ENCODE results near the gene IGF2BP3. TPM values are rescaled to one million over a fixed set of nuclear protein-coding genes. Genes with fewer than 3 reads are reported as not detected.

The IGF2BP3 gene
- total RNA-seq, 3 donors from 2014 or later = 0.32 to 0.86 (median 0.43) TPM

- peaks cover 4% of the 10 kb centered on the region for H3K27me3 Mint-ChIP-seq (ENCODE audit: low read depth)
- H3K4me3 Mint-ChIP-seq = no peak overlapping the region
- ATAC-seq (no peak), DNase-seq (no peak)
- no peaks in the 10 kb centered on the region for H3K9me3 Mint-ChIP-seq
- H3K36me3 Mint-ChIP-seq (ENCODE audit: insufficient read depth) = no peaks in the 10 kb centered on the region
- peaks cover 13% of the 10 kb centered on the region for H3K4me1 Mint-ChIP-seq (ENCODE audit: low read depth)
Observed at GRCh38 chr7:23393636-23394035, 76.7 kb downstream of the IGF2BP3 start.

DNA sequence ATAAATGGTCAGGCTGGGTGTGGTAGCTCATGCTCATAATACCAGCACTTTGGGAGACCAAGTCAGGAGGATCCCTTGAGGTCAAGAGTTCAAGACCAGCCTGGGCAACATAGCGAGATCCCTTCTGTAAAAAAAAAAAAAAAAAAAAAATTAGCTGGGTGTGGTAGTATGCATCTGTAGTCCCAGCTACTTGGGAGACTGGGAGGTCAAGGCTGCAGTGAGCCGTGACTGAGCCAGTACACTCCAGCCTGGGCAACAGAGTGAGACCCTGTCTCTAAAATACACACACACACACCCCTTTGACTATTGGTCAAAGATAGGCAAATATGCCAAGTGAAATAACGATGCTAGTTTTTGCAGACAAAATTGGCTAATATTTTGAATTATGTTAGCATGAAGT lies 80.6 kb downstream of the IGF2BP3 start:
- H3K27me3 Mint-ChIP-seq (ENCODE audit: low read depth) = no peaks in the 10 kb centered on the region
- H3K36me3 Mint-ChIP-seq (ENCODE audit: insufficient read depth) = no peaks in the 10 kb centered on the region
- H3K4me3 Mint-ChIP-seq = no peak overlapping the region
- H3K9me3 Mint-ChIP-seq = no peaks in the 10 kb centered on the region
- DNase-seq (no peak), ATAC-seq (no peak)
- H3K4me1 Mint-ChIP-seq (ENCODE audit: low read depth) = peaks cover 13% of the 10 kb centered on the region

- H3K36me3 Mint-ChIP-seq (ENCODE audit: insufficient read depth) = no peaks in the 10 kb centered on the region
- H3K9me3 Mint-ChIP-seq = no peaks in the 10 kb centered on the region
- DNase-seq = no peak
- H3K4me3 Mint-ChIP-seq = no peak overlapping the region
- H3K27me3 Mint-ChIP-seq (ENCODE audit: low read depth) = no peaks in the 10 kb centered on the region
- H3K4me1 Mint-ChIP-seq (ENCODE audit: low read depth) = peaks cover 13% of the 10 kb centered on the region
- ATAC-seq = no peak
Observed at GRCh38 chr7:23387583-23387982, 82.7 kb downstream of the IGF2BP3 start.

DNA sequence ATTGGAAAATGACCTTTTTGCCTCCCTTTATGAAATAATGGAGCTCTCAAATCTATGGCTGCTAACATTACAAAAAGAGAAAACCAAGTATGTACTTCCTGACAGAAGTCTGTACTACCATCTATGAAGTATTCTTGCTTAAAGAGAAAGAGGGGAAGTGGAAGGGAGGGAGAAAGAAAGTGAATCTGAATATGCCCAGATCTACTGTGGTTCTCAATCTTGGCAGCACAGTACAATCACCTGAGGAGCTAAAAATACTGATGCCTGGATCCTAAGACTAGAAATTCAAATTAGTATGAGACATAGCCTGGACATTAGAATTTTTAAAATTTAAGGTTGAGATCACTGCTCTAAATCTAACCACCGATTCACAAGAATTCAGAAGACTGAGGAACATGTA lies 85.2 kb downstream of the IGF2BP3 start:
- H3K9me3 Mint-ChIP-seq = no peaks in the 10 kb centered on the region
- no peak for DNase-seq
- no peaks in the 10 kb centered on the region for H3K36me3 Mint-ChIP-seq (ENCODE audit: insufficient read depth)
- ATAC-seq = no peak
- H3K27me3 Mint-ChIP-seq (ENCODE audit: low read depth) = peaks cover 3% of the 10 kb centered on the region
- peaks cover 5% of the 10 kb centered on the region for H3K4me1 Mint-ChIP-seq (ENCODE audit: low read depth)
- H3K4me3 Mint-ChIP-seq = no peak overlapping the region

GRCh38 chr7:23383225-23383624 lies 87.1 kb downstream of the IGF2BP3 start:
- Mint-ChIP-seq H3K36me3 (ENCODE audit: insufficient read depth) (no peaks in the 10 kb centered on the region), H3K4me1 (ENCODE audit: low read depth) (peaks cover 4% of the 10 kb centered on the region), H3K27me3 (ENCODE audit: low read depth) (peaks cover 3% of the 10 kb centered on the region), H3K4me3 (no peak overlapping the region), H3K9me3 (no peaks in the 10 kb centered on the region)
- DNase-seq (no peak), ATAC-seq (no peak)

DNA sequence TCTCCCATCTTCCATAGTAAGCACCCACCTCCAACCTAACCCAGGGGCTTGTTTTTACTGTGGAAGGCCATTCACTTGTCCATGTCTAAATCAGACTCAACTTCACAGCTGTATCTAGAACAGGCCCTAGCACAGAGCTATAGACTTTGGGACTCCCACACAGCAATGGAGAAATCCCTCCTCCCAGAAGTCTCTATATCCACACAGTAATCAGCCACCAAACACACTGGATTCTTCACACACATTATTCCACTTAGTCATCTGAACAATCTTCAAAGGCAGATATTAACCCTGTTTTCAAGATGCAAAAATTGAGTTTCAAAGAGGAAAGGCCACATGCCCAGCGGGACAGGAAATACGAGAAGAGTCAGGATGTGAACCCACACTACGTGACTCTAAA lies 89.3 kb downstream of the IGF2BP3 start:
- H3K27me3 Mint-ChIP-seq (ENCODE audit: low read depth) = peaks cover 4% of the 10 kb centered on the region
- no peaks in the 10 kb centered on the region for H3K9me3 Mint-ChIP-seq
- DNase-seq (no peak), ATAC-seq (no peak)
- no peaks in the 10 kb centered on the region for H3K36me3 Mint-ChIP-seq (ENCODE audit: insufficient read depth)
- peaks cover 16% of the 10 kb centered on the region for H3K4me1 Mint-ChIP-seq (ENCODE audit: low read depth)
- no peak overlapping the region for H3K4me3 Mint-ChIP-seq

GRCh38 chr7:23380556-23380955 lies 89.7 kb downstream of the IGF2BP3 start:
- Mint-ChIP-seq H3K36me3 (ENCODE audit: insufficient read depth) (no peaks in the 10 kb centered on the region), H3K27me3 (ENCODE audit: low read depth) (peaks cover 6% of the 10 kb centered on the region), H3K4me1 (ENCODE audit: low read depth) (peaks cover 18% of the 10 kb centered on the region), H3K4me3 (no peak overlapping the region), H3K9me3 (no peaks in the 10 kb centered on the region)
- ATAC-seq = no peak
- DNase-seq = no peak

DNA sequence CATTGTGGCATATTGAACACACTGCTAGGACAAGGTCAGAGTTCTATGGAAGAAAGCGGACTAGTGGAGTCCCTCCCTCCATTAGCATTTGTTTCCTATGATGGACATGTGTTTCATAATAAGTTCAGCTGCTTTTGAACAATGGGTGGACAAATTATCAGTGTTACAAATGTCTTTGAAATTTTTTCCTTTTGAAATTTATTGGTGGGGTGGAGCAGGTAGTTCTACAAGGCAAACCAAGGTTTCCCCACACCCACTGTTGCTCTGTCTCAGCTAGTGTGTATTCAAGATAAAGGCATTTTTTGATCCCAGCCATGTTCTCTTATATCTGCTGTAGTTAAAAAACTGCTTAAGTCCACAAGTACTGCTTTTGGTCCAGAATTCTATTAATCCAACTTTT lies 91.3 kb downstream of the IGF2BP3 start:
- Mint-ChIP-seq H3K36me3 (ENCODE audit: insufficient read depth) (no peaks in the 10 kb centered on the region), H3K4me3 (no peak overlapping the region), H3K27me3 (ENCODE audit: low read depth) (peaks cover 6% of the 10 kb centered on the region), H3K4me1 (ENCODE audit: low read depth) (peaks cover 22% of the 10 kb centered on the region), H3K9me3 (no peaks in the 10 kb centered on the region)
- no peak for ATAC-seq
- DNase-seq = no peak

DNA sequence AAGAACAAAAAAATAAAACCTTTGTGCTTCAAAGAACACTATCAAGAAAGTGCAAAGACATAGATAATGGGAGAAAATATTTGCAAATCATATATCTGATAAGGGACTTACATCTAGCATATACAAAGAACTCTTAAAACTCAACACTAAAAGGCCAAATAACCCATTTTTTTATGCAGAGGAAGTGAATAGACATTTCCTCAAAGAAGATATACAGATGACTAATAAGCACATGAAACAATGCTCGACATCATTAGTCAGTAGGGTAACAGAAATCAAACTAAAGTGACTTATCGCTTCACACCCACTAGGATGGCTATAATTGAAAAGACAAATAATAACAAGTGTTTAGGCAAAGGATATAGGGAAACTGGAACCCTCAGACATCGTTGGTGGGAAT lies 93.2 kb downstream of the IGF2BP3 start:
- no peaks in the 10 kb centered on the region for H3K9me3 Mint-ChIP-seq
- H3K27me3 Mint-ChIP-seq (ENCODE audit: low read depth) = peaks cover 6% of the 10 kb centered on the region
- peaks cover 40% of the 10 kb centered on the region for H3K4me1 Mint-ChIP-seq (ENCODE audit: low read depth)
- H3K4me3 Mint-ChIP-seq = no peak overlapping the region
- DNase-seq (no peak), ATAC-seq (peak; percentile 41 to 42)
- H3K36me3 Mint-ChIP-seq (ENCODE audit: insufficient read depth) = no peaks in the 10 kb centered on the region

DNA sequence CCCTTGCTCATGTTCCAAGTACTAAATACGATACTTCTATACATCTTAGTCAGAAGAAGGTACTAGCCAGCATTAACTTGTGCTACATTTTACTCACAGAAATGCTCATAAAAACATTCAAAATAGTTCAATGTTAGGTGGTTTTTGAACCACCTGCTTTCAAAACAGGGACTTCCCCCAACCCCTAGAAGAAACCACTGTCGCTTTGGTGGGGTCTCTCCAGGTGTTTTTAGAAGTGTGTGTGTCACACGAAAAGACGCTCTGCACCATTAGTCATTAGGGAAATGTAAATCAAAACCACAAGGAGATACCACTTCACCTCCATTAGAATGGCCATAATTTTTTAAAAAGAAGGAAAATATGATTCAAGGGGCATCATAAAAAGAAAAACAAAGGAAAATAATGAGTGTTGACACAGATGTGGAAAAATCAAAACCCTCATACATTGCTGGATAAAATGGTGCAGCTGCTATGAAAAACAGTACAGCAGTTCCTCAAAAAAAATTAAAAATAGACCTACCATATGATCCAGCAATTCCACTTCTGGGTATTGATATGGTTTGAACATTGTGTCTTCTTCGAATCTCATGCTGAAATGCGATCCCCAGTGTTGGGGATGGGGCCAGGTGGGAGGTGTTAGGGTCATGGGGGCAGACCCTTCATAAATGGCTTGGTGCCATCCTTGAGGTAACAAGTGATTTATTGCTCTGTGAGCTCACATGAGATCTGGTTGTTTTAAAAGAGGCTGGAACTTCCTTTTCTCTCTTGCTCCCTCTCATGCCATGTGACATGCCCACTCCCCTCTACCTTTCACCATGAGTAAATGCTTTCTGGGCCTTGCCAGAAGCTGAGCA lies 96.9 kb downstream of the IGF2BP3 start:
- H3K9me3 Mint-ChIP-seq = no peaks in the 10 kb centered on the region
- DNase-seq = peak; percentile 40
- no peak overlapping the region for H3K4me3 Mint-ChIP-seq
- peak; percentile 84 to 85 for ATAC-seq
- H3K27me3 Mint-ChIP-seq (ENCODE audit: low read depth) = peaks cover 12% of the 10 kb centered on the region
- peaks cover 49% of the 10 kb centered on the region for H3K4me1 Mint-ChIP-seq (ENCODE audit: low read depth)
- no peaks in the 10 kb centered on the region for H3K36me3 Mint-ChIP-seq (ENCODE audit: insufficient read depth)

- DNase-seq = no peak
- H3K36me3 Mint-ChIP-seq (ENCODE audit: insufficient read depth) = no peaks in the 10 kb centered on the region
- ATAC-seq = no peak
- peaks cover 53% of the 10 kb centered on the region for H3K4me1 Mint-ChIP-seq (ENCODE audit: low read depth)
- no peaks in the 10 kb centered on the region for H3K9me3 Mint-ChIP-seq
- peak overlapping the region; percentile 54 for H3K4me3 Mint-ChIP-seq
- H3K27me3 Mint-ChIP-seq (ENCODE audit: low read depth) = peaks cover 12% of the 10 kb centered on the region
Observed at GRCh38 chr7:23372611-23373010, 97.7 kb downstream of the IGF2BP3 start.

DNA sequence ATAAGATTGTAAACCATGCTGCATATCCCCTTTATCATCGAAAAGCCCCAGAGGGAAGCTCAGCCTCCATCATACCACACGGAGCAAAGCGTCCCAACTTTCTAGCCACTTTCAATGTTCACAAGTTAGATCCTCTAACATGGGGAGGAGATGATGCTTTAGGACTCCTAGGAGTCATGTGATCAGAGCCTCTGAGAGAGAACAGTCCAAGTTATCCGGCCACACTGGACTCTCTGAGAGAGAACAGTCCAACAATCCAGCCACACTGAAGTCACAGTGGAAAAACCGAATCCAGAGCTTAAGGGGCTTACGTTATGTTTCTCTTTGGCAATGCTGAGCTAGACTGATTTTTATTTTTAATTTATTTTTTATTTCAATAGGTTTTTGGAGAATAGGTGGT lies 98.6 kb downstream of the IGF2BP3 start:
- Mint-ChIP-seq H3K4me3 (no peak overlapping the region), H3K9me3 (no peaks in the 10 kb centered on the region), H3K4me1 (ENCODE audit: low read depth) (peaks cover 44% of the 10 kb centered on the region), H3K27me3 (ENCODE audit: low read depth) (peaks cover 12% of the 10 kb centered on the region), H3K36me3 (ENCODE audit: insufficient read depth) (no peaks in the 10 kb centered on the region)
- ATAC-seq (no peak), DNase-seq (no peak)

GRCh38 chr7:23369695-23370404 lies 100.4 kb downstream of the IGF2BP3 start:
- ATAC-seq = no peak
- Mint-ChIP-seq H3K9me3 (no peaks in the 10 kb centered on the region), H3K4me1 (ENCODE audit: low read depth) (peaks cover 40% of the 10 kb centered on the region)

GRCh38 chr7:23369100-23369499 lies 101.2 kb downstream of the IGF2BP3 start:
- no peak overlapping the region for H3K4me3 Mint-ChIP-seq
- H3K27me3 Mint-ChIP-seq (ENCODE audit: low read depth) = peaks cover 10% of the 10 kb centered on the region
- no peak for DNase-seq
- no peak for ATAC-seq
- H3K36me3 Mint-ChIP-seq (ENCODE audit: insufficient read depth) = no peaks in the 10 kb centered on the region
- no peaks in the 10 kb centered on the region for H3K9me3 Mint-ChIP-seq
- peaks cover 38% of the 10 kb centered on the region for H3K4me1 Mint-ChIP-seq (ENCODE audit: low read depth)

More at GRCh38 chr7:23369695-23370404, 100.4 kb downstream of the IGF2BP3 start:
- no peak overlapping the region for H3K4me3 Mint-ChIP-seq
- H3K36me3 Mint-ChIP-seq (ENCODE audit: insufficient read depth) = no peaks in the 10 kb centered on the region
- H3K27me3 Mint-ChIP-seq (ENCODE audit: low read depth) = peaks cover 10% of the 10 kb centered on the region
- no peak for DNase-seq

- DNase-seq = no peak
- Mint-ChIP-seq H3K27me3 (ENCODE audit: low read depth) (peaks cover 6% of the 10 kb centered on the region), H3K36me3 (ENCODE audit: insufficient read depth) (no peaks in the 10 kb centered on the region), H3K4me3 (no peak overlapping the region), H3K4me1 (ENCODE audit: low read depth) (peaks cover 9% of the 10 kb centered on the region), H3K9me3 (no peaks in the 10 kb centered on the region)
- no peak for ATAC-seq
Observed at GRCh38 chr7:23358152-23358674, 112.1 kb downstream of the IGF2BP3 start.

Measured in activated T-cell treated with anti-CD3 and anti-CD28 coated beads, Interleukin-2, amount 50 U/mL, for 4 hours (primary cell).